ENCODE data around the gene MYH15. TPM values are rescaled to one million over a fixed set of nuclear protein-coding genes. Genes with fewer than 3 reads are reported as not detected.

The MYH15 gene
- total RNA-seq (0.44 TPM), polyA plus RNA-seq (ENCODE audit: insufficient read depth in 1 of 8, insufficient read length in 8 of 8, low replicate concordance in 1 of 8) (1 to 10 TPM in 1 of 8 donors, under 1 TPM in 7; 0.27 to 1.1 (median 0.54) TPM)
- long read RNA-seq, donor 1 = 0 reads
- long read RNA-seq, donor 2 = 0 reads
- long read RNA-seq, donor 3 = 0 reads
- long read RNA-seq, donor 4 = 0 reads
- long read RNA-seq, donor 5 = 0 reads
- long read RNA-seq, donor 6 = 0 reads
- long read RNA-seq, donor 7 = 0 reads
- long read RNA-seq, donor 8 = 0 reads
- long read RNA-seq, donor 9 = 0 reads
- long read RNA-seq, donor 10 = 0 reads
- long read RNA-seq, donor 11, partial matches to known transcripts = 14 of 14 reads
- long read RNA-seq, donor 11, other reads (novel, unspliced or antisense) = 0 of 14 reads

DNA sequence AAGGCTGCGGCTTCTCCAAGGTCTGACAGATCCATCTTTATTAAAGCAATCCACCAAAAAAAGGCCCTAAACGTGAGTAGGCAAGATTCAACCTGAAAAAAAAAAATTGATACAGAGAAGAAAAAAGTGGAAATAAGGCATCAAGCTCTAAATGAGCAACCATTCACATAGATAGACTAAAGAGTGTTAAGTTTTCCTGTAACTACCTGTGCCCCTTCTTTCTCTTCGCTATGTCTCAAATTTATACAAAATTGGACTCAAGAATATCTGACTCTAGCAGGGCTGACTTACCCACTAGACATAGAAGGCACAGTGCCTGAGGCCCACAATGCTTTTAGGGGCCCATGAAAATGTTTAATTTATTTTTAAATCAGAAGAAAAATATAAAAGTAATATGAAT is at the start of gene MYH15:
Gene MYH15, minus strand, starts transcription at position 101 of the 400 bp plus-strand sequence. Its CDS starts 66 bp downstream, at position 35.
- DNase-seq = no peak
- Histone ChIP-seq H3K27ac (ENCODE audit: low read length) (no peak within 1 kb of the TSS), H3K4me1 (ENCODE audit: control insufficient read depth, insufficient read depth, low read length) (no peaks in the 10 kb centered on the region), H3K4me3 (ENCODE audit: low read length) (no peak within 1 kb of the TSS), H3K36me3 (ENCODE audit: control insufficient read depth, insufficient read depth, low read length) (no peaks in the 10 kb centered on the region), H3K9me3 (replicated peaks; ENCODE audit: control insufficient read depth, low read depth, low read length) (no peaks in the 10 kb centered on the region), H3K27me3 (ENCODE audit: control insufficient read depth, insufficient read depth, low read length) (no peaks in the 10 kb centered on the region)
- 80% methylated on average over 1 of the region's 3 CpGs for WGBS (ENCODE audit: insufficient coverage)

DNA sequence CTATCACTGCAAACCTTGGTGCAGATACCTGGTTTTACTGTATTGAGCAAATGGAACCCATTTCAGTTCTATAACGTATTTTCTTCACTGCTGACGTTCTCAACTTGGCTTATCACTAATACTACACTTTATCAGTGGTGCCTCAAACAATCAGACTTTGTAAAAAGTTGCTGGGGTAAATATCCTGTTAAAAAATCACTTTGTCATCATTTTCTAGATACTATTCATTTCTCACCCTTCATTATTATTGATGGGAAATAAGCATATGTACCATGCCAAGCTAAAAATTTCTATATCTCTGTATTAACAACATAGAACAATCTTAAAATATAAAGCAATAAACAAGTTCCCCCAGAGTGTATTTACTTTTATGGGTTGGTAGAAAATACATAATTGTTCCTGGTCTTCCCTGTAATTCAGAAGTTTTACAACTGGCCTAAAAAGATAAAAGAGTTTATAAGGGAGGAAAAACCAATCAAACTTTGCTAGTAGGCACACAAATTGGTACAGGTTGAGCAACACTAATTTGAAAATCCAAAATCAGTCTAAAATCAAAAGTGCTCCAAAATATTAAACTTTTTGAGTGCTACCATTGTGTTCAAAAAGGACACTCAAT is 45.7 kb upstream of the MYH15 start:
- Histone ChIP-seq H3K36me3 (ENCODE audit: control insufficient read depth, insufficient read depth, low read length) (peaks cover 6% of the 10 kb centered on the region), H3K9me3 (replicated peaks; ENCODE audit: control insufficient read depth, low read depth, low read length) (no peaks in the 10 kb centered on the region), H3K4me3 (ENCODE audit: low read length) (no peak overlapping the region), H3K27ac (ENCODE audit: low read length) (no peak overlapping the region), H3K27me3 (ENCODE audit: control insufficient read depth, insufficient read depth, low read length) (no peaks in the 10 kb centered on the region), H3K4me1 (ENCODE audit: control insufficient read depth, insufficient read depth, low read length) (no peaks in the 10 kb centered on the region)
- no peak for DNase-seq
- WGBS (ENCODE audit: insufficient coverage) = no CpG with 5 or more reads among the region's 2 CpGs

DNA sequence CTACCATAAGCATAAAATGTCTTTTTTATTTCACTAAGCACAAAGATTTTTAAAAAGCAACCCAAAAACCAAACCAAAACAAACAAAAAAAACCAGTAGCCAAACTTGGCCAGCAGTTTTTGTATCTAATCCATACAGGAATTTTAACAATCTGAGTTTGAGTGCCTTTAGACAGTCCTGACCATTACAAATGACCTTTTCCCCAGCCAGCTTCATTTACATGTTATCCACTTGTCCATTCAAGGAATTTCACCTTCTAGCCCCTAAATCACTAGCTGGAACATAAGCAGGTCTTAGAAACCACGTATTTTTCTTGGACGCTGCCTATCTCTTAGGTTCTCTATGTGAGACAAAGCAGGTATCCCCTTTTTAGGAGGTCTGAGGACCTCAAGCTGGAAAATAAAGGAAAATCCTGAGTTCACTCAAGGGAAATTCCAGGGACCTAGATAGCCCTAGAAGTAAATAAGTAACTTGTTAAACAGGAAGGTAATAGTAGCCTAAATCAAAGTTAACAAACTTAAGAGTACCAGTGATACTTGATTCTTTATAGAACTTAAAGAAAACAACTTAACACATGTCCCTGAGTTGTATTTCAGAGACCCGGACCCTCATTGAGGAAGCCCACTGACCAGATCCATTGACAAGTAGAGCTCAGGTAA is 44.6 kb upstream of the MYH15 start:
- Histone ChIP-seq H3K27me3 (ENCODE audit: control insufficient read depth, insufficient read depth, low read length) (no peaks in the 10 kb centered on the region), H3K9me3 (replicated peaks; ENCODE audit: control insufficient read depth, low read depth, low read length) (no peaks in the 10 kb centered on the region), H3K4me1 (ENCODE audit: control insufficient read depth, insufficient read depth, low read length) (no peaks in the 10 kb centered on the region), H3K27ac (ENCODE audit: low read length) (no peak overlapping the region), H3K4me3 (ENCODE audit: low read length) (no peak overlapping the region), H3K36me3 (ENCODE audit: control insufficient read depth, insufficient read depth, low read length) (peaks cover 6% of the 10 kb centered on the region)
- WGBS (ENCODE audit: insufficient coverage) = 64% methylated on average over 2 of the region's 3 CpGs
- no peak for DNase-seq

GRCh38 chr3:108554229-108554628 is 43.8 kb upstream of the MYH15 start:
- Histone ChIP-seq H3K9me3 (replicated peaks; ENCODE audit: control insufficient read depth, low read depth, low read length) (no peaks in the 10 kb centered on the region), H3K4me3 (ENCODE audit: low read length) (no peak overlapping the region), H3K27me3 (ENCODE audit: control insufficient read depth, insufficient read depth, low read length) (no peaks in the 10 kb centered on the region), H3K36me3 (ENCODE audit: control insufficient read depth, insufficient read depth, low read length) (peaks cover 6% of the 10 kb centered on the region), H3K27ac (ENCODE audit: low read length) (no peak overlapping the region), H3K4me1 (ENCODE audit: control insufficient read depth, insufficient read depth, low read length) (no peaks in the 10 kb centered on the region)
- no peak for DNase-seq

DNA sequence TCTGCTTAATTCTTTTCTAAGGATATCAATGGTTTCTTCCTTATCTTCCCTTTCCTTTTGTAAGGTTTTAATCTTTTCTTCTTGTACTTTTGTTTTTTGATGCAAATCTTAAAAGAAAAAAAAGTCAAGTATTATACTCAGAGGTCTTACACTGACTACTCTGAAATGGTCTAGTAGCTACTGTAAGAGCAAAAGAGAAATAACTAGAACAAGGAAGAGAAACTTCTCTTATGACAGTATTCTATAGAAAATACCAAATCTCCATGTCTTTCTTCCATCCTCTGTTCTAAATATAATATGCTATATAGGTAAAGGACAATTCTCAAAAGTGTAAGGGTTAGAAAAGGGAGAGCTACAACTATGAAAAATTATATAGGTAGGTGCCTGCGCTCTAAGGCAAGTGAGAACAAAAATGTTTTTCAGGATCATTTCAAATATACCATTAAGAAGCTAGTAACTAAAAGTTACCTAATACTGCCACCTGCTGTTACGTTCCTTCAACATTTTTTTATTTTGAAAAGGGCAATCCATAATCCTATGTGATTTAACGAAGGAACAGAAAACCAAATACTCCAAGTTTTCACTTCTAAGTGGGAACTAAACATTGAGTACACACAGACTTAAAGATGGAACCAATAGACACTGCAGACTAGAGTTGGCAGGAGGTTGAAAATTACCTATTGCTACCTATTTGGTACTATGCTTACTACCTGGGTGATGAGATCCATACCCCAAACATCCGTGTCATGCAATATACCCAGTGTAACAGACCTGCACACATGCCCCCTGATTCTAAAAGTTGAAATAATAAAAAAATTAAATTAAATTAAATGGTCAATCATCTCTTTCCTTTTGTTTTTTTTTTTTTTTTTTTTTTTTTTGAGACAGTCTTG is 42.1 kb upstream of the MYH15 start:
- DNase-seq = peak; percentile 69
- Histone ChIP-seq H3K36me3 (ENCODE audit: control insufficient read depth, insufficient read depth, low read length) (peaks cover 2% of the 10 kb centered on the region), H3K27me3 (ENCODE audit: control insufficient read depth, insufficient read depth, low read length) (no peaks in the 10 kb centered on the region), H3K9me3 (replicated peaks; ENCODE audit: control insufficient read depth, low read depth, low read length) (no peaks in the 10 kb centered on the region), H3K4me3 (ENCODE audit: low read length) (no peak overlapping the region), H3K27ac (ENCODE audit: low read length) (no peak overlapping the region), H3K4me1 (ENCODE audit: control insufficient read depth, insufficient read depth, low read length) (no peaks in the 10 kb centered on the region)
- WGBS (ENCODE audit: insufficient coverage) = no CpG with 5 or more reads among the region's 4 CpGs

DNA sequence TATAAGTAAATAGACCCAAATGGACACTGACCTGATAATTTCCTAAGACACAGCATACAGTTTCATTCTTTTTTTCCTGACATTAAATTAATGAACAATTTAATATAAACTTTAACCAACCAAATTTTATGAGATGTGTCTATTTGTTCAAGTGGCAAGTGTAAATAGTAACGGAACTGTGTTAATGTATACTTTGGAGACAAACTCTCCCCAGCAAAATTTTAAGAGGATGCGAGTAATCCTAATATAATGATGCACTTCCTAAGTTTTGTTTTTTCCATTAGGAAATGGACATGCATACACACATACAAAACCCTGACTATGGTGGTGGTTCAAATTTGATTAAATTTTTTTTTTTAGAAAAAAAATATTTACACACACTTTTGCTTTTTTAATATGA is 38.5 kb upstream of the MYH15 start:
- Histone ChIP-seq H3K27me3 (ENCODE audit: control insufficient read depth, insufficient read depth, low read length) (no peaks in the 10 kb centered on the region), H3K36me3 (ENCODE audit: control insufficient read depth, insufficient read depth, low read length) (peaks cover 2% of the 10 kb centered on the region), H3K4me3 (ENCODE audit: low read length) (no peak overlapping the region), H3K9me3 (replicated peaks; ENCODE audit: control insufficient read depth, low read depth, low read length) (no peaks in the 10 kb centered on the region), H3K4me1 (ENCODE audit: control insufficient read depth, insufficient read depth, low read length) (no peaks in the 10 kb centered on the region), H3K27ac (ENCODE audit: low read length) (no peak overlapping the region)
- no CpG with 5 or more reads among the region's 2 CpGs for WGBS (ENCODE audit: insufficient coverage)
- no peak for DNase-seq

DNA sequence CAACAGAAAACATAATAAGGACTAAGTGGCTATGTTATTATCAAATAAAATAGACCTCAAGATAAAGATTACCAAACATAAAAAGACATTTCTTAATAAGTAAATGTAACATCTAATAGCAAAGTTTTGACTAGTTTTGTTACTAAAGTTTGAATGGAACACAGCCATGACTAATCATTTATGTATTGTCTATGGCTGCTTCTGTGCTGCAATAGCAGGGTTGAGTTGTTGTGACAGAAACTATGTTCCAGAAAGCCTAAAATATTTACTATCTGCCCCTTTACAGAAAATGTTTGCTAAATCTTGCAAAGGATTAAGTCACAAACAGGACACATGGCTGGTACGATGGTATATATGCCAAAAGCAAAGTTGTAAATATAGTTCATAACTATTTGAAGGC is 37.9 kb upstream of the MYH15 start:
- no peaks in the 10 kb centered on the region for H3K4me1 ChIP-seq (ENCODE audit: control insufficient read depth, insufficient read depth, low read length)
- H3K36me3 ChIP-seq (ENCODE audit: control insufficient read depth, insufficient read depth, low read length) = peaks cover 6% of the 10 kb centered on the region
- no peaks in the 10 kb centered on the region for H3K27me3 ChIP-seq (ENCODE audit: control insufficient read depth, insufficient read depth, low read length)
- no peak overlapping the region for H3K27ac ChIP-seq (ENCODE audit: low read length)
- no peaks in the 10 kb centered on the region for H3K9me3 ChIP-seq (replicated peaks; ENCODE audit: control insufficient read depth, low read depth, low read length)
- no CpG with 5 or more reads among the region's 1 CpG for WGBS (ENCODE audit: insufficient coverage)
- no peak overlapping the region for H3K4me3 ChIP-seq (ENCODE audit: low read length)
- DNase-seq = no peak

- WGBS (ENCODE audit: insufficient coverage) = no CpG with 5 or more reads among the region's 3 CpGs
- peaks cover 6% of the 10 kb centered on the region for H3K36me3 ChIP-seq (ENCODE audit: control insufficient read depth, insufficient read depth, low read length)
- no peak overlapping the region for H3K27ac ChIP-seq (ENCODE audit: low read length)
- DNase-seq = no peak
- no peaks in the 10 kb centered on the region for H3K4me1 ChIP-seq (ENCODE audit: control insufficient read depth, insufficient read depth, low read length)
- no peaks in the 10 kb centered on the region for H3K27me3 ChIP-seq (ENCODE audit: control insufficient read depth, insufficient read depth, low read length)
- H3K4me3 ChIP-seq (ENCODE audit: low read length) = no peak overlapping the region
- no peaks in the 10 kb centered on the region for H3K9me3 ChIP-seq (replicated peaks; ENCODE audit: control insufficient read depth, low read depth, low read length)
Measured at GRCh38 chr3:108546692-108547091, 36.3 kb upstream of the MYH15 start.

DNA sequence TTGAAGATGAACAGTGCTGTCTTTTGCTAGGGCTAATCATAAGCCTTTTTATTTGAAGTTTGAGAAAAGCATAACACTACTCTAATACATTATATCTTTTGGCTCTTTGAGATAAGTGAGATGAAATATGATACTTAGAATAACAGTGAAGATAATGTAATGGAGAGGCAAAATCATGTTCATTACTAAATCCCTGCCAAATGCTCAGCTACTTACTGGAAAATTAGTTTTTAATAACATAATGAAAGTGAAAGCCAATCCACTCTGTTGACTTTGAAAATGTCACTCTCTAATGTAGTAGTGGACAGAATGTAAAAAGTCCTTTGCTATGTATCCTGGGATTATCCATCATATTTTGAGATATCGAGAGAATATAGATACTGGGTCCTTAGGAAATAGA is 35.9 kb upstream of the MYH15 start:
- no peak for DNase-seq
- no peak overlapping the region for H3K27ac ChIP-seq (ENCODE audit: low read length)
- no peaks in the 10 kb centered on the region for H3K4me1 ChIP-seq (ENCODE audit: control insufficient read depth, insufficient read depth, low read length)
- WGBS (ENCODE audit: insufficient coverage) = 100% methylated on average over 1 of the region's 1 CpG
- no peak overlapping the region for H3K4me3 ChIP-seq (ENCODE audit: low read length)
- H3K36me3 ChIP-seq (ENCODE audit: control insufficient read depth, insufficient read depth, low read length) = peaks cover 6% of the 10 kb centered on the region
- no peaks in the 10 kb centered on the region for H3K9me3 ChIP-seq (replicated peaks; ENCODE audit: control insufficient read depth, low read depth, low read length)
- no peaks in the 10 kb centered on the region for H3K27me3 ChIP-seq (ENCODE audit: control insufficient read depth, insufficient read depth, low read length)

GRCh38 chr3:108538083-108538482 is 27.7 kb upstream of the MYH15 start:
- 80% methylated on average over 1 of the region's 4 CpGs for WGBS (ENCODE audit: insufficient coverage)

More at GRCh38 chr3:108538083-108538482, 27.7 kb upstream of the MYH15 start:
- no peaks in the 10 kb centered on the region for H3K4me1 ChIP-seq (ENCODE audit: control insufficient read depth, insufficient read depth, low read length)
- no peaks in the 10 kb centered on the region for H3K9me3 ChIP-seq (replicated peaks; ENCODE audit: control insufficient read depth, low read depth, low read length)
- no peak overlapping the region for H3K4me3 ChIP-seq (ENCODE audit: low read length)
- no peaks in the 10 kb centered on the region for H3K27me3 ChIP-seq (ENCODE audit: control insufficient read depth, insufficient read depth, low read length)
- DNase-seq = no peak
- H3K27ac ChIP-seq (ENCODE audit: low read length) = no peak overlapping the region
- H3K36me3 ChIP-seq (ENCODE audit: control insufficient read depth, insufficient read depth, low read length) = no peaks in the 10 kb centered on the region

All from muscle of leg (tissue), 16 donors.